GM23248 (cell line): ENCODE results near the gene EHMT1.

Source experiments
- EZH2 ChIP-seq: fragments of 200-600 bp; sonication (generic); IDR thresholded peaks from 2 replicates; pipeline ENCODE4 v1.6.1; 2018; ENCODE audit warnings: antibody characterized with exemption, mild to moderate bottlenecking; ENCODE audit not compliant: insufficient read depth, poor library complexity, severe bottlenecking
- EZH2phosphoT487 ChIP-seq: fragments of 200-600 bp; sonication (generic); IDR thresholded peaks from 2 replicates; pipeline ENCODE4 v1.6.1; 2018; ENCODE audit warnings: antibody characterized with exemption, moderate library complexity, mild to moderate bottlenecking, low read depth; ENCODE audit not compliant: insufficient read depth

- no peak for TF ChIP-seq EZH2
- TF ChIP-seq EZH2phosphoT487 = no peak
Measured at GRCh38 chr9:137717776-137718327, 99.0 kb downstream of the EHMT1 start.
